GM19351 (cell line): ENCODE results near the gene CCNH.

Experiments used
- ATAC-seq: cut with Tn5 transposase; IDR thresholded peaks from one replicate; pipeline ENCODE4 v1.9.1; 2021; ENCODE audit warnings: mild to moderate bottlenecking, moderate library complexity; ENCODE audit not compliant: unreplicated experiment

Gene CCNH

DNA sequence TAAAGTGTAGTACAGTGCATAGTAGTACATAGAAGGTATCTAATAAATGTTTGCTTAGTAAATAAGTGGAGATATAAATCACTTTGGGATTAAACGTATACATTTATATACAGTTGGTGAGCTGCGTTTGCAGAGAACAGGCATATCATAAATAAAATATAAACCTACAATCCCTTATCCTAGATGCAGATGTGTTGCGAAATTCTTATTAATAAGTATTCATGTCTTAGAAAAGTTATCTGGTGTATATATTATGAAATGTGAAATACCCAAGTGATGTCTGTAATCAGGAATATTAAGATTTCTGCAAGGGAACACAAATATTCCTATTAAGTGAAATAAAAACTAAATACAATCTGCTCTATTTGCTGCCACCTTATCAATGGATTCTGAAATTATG lies 8.8 kb downstream of the CCNH start:
- ATAC-seq = no peak

DNA sequence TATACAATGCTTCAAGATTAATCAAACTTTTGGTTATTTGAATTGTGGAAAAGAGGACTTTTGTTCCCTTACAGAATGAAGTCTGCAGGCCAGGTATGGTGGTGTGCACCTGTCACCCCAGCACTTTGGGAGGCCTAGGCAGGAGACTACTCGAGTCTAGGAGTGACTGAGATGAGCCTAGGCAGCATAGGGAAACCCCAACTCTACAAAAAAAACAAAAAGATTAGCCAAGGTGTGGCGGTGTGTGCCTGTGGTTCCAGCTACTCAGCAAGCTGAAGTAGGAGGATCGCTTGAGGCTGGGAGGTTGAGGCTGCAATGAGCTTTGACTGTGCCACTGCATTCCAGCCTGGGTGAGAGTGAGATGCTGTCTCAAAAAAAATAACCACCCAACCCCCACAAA lies 9.3 kb downstream of the CCNH start:
- no peak for ATAC-seq

- ATAC-seq = no peak
Measured at GRCh38 chr5:87401626-87402025, 11.1 kb downstream of the CCNH start.

DNA sequence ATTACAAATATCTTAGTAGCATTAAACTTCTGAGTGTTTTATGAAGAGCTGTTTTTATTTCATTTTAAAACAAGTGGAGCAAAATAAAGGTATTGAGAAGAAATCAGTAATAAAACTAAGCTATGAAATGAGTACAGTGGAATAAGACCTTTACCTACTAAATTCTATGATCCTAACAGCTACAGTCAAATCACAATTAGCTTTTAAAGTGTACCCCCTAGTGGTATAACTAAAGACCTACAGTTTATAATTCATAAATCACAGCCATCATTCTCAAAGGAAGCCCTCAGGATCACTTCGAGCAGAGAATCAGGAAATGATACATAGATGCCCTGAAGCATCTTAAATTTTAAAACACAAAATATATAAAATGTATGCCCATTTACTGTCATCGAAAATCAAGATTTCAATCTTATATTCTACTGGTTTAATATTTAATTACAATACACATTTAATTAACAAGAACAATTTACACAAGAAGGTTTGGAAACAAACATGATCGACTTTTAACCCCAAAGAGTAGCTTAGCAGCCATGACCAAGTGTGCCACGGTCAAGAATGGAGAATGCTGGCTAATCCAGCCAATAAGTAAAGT lies 12.3 kb downstream of the CCNH start:
- ATAC-seq = peak; percentile 71

DNA sequence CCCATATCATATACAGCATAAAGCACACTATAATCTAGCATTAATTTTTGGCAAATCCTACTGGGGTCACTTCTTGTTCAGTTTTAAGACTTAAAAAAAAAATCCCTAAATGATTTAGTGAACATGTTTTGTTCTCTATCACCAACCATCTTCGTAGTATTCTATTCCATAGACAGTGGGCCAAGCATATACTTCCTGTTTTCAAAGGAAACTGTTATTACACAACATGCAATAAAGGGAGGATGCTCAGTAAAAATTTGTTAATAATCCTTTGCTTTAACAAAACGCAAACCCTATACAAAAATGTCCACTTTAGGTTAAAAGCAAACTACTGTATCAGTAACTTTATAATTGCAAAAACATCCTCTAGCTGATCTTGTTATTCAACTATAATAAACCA lies 13.0 kb downstream of the CCNH start:
- no peak for ATAC-seq

DNA sequence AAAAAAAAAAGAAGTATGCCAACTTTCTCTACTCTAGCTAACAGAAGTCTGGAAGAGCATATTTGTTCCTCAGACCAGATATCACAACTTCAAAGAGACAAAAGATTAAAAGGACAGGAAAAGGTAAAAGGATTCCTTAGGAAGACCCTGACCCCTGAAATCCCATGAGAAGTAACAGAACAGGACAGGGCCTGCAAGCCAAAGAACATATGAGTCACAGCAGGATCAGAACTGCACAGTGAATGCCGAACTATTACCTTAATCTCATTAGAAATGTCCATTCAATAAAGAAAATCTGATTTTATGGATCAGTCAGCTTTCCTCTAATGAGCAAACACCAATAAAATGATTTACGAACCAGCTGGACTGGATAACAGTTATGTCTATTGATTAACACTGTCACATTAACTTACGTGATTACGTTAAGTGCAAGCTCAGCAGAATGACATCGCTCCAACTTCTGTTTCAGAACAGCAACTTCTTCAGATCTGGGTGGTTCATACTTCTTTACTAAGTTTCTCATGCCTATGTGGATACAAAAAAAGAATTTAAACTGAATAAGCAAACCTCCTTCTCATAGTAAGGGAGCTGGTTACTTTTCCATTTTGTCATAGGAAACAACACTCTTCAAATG lies 13.6 kb downstream of the CCNH start:
- no peak for ATAC-seq

DNA sequence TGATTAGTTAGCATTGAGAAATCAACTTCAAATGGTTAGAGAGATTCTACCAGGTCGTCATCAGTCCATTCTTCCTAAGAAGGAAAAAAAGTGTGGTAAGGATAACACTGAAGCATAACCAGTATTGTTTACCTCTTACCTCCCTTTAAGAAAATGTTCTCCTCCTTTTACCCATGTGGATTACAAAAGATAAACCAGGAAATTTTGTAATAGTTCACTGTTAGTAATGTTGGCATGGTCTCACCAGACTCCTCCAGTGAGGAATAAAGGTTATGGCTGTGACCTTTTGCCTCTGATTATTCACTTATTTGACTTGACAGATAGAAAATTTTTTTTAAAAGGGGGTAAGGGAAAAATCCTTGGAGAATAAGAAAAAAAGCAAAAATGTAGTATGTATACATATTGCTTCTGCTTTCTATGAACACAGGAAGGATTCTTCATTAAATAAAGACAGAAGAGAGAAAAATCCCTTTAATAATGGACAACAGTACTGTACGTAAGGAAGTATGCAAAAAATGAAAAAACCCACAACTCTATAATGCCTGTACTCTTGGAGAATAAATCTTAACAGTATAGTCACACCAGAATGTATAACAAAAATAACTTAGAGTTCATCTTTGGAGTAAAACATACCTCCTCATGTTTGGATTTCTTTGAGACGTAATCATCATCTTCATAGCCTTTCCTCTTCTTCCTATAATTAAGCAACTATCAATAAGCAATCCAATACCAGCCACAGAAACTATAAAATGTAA lies 18.1 kb downstream of the CCNH start:
- no peak for ATAC-seq

DNA sequence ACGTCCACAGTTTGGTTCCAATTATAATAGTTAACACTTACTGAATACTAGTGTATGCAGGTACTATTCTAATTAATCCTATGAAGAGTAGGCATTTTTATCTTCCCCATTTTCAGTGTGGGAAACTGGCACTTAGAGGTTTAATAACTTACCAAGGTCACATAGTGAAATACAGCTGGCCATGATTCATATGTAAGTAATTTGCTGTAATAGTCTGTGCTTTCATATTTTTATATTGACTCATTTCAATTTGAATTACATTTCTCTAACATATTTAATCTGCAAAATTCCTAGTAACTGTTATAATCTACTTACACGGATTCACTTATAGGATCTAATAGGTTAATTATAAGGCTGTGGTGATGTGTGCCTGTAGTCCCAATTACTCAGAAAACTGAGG lies 19.4 kb downstream of the CCNH start:
- no peak for ATAC-seq

GRCh38 chr5:87392801-87393200 lies 19.9 kb downstream of the CCNH start:
- no peak for ATAC-seq

GRCh38 chr5:87392170-87392569 lies 20.6 kb downstream of the CCNH start:
- ATAC-seq = no peak

GRCh38 chr5:87390576-87391199 lies 22.0 kb downstream of the CCNH start:
- no peak for ATAC-seq

DNA sequence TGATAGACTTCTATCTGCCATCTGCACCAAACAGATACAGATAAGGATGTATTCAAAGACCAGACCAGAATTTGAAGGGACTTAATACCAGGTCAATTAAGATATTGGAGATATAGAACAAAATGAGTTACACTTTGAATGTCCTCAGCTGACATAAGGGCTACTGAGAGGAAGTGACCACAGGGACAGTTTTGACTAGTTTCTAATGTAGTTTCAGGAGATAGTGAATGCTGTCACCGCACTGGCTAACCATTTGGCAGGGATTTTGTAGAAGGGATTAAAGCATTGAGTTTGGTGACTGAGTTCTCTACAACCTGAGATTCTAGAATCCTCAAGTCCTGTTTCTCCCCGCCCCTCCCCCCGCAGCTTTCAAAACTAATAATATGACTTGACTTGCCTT lies 22.7 kb downstream of the CCNH start:
- ATAC-seq = peak; percentile 54

GRCh38 chr5:87389296-87390034 lies 23.3 kb downstream of the CCNH start:
- no peak for ATAC-seq

DNA sequence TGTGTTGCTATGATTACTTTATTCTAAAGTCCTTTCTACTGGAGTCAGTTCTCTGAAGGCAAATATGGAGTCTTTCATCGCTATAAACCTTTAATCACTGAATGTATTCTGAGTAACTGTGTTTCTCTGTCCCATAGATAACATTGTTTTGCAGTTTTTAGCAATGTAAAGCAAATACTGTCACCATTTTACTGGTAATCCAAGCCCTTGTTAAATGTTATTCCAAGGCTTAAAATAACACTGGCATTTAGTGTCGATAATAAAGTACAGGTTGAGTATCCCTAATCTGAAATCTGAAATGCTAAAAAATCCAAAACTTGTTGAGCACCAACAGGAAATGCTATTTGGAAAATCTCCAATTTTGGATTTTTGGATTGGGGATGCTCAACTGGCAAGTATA lies 24.6 kb downstream of the CCNH start:
- no peak for ATAC-seq

- no peak for ATAC-seq
Measured at GRCh38 chr5:87385802-87386201, 26.9 kb downstream of the CCNH start.

- no peak for ATAC-seq
Measured at GRCh38 chr5:87383216-87383615, 29.5 kb downstream of the CCNH start.

GRCh38 chr5:87382224-87382623 lies 30.5 kb downstream of the CCNH start:
- no peak for ATAC-seq

- no peak for ATAC-seq
Measured at GRCh38 chr5:87372705-87373104, 40.0 kb downstream of the CCNH start.

DNA sequence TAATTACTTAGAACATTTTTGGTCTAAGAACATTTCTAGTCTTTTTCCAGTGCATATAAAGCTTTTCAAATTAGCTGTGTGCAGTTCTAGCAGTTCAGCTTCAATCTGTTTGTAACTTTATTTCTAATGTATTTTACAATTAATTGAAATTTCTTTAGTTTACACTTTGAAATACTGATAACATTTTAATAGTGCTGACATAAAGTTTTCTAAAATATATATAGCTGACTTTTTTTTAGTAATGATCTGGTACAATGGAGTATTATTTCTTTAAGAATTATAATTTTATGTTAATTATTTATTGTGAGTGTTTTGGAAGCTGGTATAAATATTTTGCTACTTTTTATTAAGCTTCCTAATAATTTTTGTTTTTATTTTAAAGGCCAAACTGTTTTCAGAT lies 43.3 kb downstream of the CCNH start:
- ATAC-seq = no peak

- no peak for ATAC-seq
Measured at GRCh38 chr5:87368601-87369000, 44.1 kb downstream of the CCNH start.

DNA sequence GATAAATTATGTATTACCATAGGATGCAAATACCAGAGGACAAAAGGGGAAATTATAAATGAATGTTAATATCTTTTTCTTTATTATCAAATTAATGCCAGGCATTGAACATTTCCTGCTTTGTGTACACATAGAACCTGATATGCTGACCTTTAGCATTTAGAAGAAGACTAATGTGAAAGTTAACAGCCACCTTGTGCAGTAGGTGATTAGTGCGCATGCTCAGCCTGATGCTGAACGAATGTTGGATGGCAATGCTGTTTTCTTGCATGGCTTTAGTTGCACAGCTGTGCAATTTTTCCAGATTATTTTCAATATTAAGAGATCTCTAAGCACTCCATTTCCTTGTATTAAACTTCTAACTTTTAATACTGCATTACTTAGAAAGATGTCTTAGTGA lies 45.5 kb downstream of the CCNH start:
- no peak for ATAC-seq
